IPS DF 19.7 (cell line): ENCODE data around the gene CCNYL1.
"Not testable (repeated sequence)": the region's sequence is repeated elsewhere in the genome, so short reads cannot be mapped to it uniquely, and the experiment has no call there.

Source experiments
- DNase-seq: peaks from one replicate; pipeline ENCODE4 v3.0.0-alpha.2; 2013; ENCODE audit warnings: low read depth, low spot score

CCNYL1 gene

DNA sequence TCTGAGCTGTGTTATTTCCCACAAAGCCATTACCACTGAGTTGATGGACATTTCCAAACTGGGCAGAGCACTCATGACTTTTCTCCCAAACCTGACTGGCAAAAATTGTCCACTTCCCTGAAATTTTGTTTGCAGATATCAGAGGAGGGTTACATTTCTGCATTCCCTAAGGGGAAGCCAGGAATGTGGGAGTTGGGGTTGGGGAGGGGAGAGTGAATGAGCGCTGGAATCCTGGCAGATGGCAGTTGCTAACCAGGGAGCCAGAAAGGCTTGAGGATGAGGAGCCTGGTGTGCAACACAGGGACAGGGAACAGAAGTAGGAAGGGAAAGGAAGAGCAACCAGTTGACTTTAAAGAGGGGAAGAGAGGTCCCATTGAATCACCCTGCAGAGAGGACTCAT lies 14.0 kb upstream of the CCNYL1 start:
- no peak for DNase-seq

DNA sequence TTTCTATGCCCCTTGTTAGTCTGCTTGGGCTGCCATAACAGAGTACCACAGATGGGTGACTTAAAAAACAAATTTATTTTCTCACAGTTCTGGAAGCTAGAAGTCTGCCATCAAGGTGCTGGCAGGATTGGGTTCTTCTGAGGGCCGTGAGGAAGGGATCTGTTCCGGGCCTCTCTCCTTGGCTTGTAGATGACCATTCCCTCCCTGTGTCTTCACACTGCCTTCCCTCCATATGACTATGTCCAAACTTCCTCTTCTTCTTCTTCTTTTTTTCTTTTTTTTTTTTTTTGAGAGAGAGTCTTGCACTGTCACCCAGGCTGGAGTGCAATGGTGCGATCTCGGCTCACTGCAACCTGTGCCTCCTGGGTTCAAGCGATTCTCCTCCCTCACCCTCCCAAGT lies 13.1 kb upstream of the CCNYL1 start:
- no peak for DNase-seq

DNA sequence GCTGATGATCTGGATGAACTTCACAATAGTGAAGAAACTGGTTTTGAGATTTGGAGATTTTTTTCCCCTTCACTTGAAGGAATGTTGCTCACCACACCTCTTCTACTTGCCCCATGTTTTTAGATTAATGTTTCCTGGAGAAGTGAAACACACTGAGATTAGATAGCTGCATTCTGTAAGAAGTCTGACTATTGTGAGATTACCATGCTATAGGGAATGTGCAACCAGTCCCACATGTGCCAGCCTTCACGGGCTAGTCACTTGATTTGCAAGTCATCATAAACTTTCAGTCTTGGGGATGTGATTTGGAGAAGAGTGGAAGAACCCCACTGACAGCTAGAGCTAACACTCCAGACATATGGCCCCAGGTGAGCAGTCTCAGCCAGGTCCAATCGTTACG lies 7.4 kb upstream of the CCNYL1 start:
- DNase-seq, result no peak

DNA sequence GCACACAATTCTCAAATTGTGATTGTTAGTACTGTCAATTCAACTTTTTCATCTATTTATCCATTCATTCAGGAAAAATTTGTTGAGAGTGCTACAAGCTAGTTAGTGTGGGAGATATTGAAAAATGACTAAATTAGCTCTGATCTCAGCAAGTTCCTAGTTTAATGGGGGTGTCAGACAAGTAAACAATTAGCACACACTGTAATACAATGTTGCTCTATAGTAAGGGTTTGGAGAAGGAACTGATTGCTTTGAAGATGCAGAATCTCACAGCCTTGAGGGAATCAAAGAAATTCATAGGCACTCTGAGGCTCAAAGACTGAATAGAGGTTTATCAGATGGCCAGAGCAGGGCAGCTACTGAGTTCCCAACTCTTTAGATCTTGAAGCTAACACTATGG lies 6.8 kb upstream of the CCNYL1 start:
- DNase-seq, result no peak

DNA sequence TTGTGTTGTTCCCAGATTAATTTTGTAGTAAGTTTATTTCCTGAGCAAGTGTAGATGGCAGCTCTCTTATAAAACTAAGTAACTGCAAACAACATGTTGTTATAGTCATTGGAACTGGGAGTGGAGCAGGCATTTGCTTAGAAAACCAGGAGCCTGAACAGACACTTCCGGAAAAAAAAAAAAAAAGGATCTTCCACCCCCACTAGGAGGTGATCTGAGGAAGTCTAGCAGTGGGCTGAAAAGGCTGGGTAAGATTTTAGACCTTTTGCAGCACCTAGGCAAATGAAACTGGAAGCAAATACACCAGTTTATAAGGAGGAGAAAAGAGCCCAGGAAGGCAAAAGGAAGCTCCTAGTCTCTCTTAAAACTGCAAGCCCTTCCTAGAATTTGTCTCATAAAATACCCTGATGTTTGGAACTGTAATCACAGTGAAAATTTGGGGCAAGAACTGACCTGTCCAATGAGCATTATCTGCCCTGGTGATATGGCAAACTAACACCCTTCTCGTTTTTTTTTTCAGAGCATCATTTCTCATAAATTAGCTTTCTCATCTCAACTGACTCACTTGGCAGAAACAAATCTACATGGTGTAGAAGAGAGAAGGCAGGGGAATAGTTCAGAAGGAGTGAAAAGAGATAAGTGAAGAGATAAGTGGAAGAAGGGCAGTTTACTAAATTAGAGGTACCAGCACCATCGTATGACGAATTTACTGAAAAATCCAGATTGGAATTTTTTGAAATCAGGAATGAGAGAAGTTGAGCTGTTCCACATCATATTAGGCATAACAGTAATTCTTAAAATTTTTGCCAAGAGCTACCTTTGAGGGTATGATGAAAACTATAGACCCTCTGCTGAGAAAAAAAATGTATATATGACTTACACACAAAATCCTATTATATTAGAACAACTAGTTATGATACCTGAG lies 4.2 kb upstream of the CCNYL1 start:
- DNase-seq, result no peak

DNA sequence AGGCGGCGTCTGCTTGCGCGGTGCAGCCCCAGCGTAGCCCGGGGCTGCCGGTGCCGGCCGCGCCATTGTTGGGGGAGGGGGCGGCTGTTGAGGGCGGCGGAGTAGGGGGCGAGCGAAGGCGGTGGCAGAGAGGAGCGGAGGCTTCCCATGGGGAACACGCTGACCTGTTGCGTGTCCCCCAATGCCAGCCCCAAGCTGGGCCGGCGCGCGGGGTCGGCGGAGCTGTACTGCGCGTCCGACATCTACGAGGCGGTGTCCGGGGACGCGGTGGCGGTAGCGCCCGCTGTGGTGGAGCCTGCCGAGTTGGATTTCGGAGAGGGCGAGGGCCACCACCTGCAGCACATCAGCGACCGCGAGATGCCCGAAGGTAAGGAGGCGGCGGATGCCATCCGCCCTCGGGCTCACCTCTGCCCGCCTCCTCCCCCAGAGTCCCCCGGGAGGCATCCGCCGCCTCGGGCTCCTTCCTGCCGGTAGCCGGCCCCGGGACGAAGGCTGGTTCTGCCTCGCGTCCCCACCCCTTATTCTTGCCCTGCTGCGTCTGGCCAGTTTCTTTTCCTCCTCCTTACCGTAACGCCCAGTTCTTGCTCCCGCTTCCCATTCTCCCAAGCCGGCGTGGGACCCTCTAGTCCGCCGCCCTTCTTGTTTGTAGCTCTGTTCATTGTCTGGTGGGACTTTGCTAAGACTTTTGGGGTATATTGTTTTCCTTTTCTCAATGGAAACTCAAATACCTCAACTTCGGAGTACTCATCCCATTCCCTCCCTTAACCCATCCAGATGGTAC lies 500 bp downstream of the CCNYL1 start:
- no peak for DNase-seq

DNA sequence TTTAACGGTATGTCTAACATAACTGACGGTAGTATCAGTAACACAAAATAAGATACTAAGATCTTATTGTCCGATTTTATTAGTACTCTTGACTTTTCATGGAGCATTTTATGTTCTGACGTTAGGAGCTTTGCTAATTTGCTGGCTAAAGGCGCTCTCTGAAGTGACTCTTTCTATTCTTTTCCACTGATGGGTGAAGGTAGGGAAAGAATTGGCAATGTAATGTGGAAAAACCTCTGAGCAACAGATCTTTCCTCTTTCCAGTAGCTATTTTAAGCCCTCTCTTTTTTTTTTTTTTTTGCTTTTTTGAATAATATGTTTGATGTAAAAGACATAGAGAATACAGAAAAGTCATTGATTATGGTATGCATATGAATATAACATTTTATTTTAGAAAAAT lies 4.6 kb downstream of the CCNYL1 start:
- DNase-seq, result no peak

DNA sequence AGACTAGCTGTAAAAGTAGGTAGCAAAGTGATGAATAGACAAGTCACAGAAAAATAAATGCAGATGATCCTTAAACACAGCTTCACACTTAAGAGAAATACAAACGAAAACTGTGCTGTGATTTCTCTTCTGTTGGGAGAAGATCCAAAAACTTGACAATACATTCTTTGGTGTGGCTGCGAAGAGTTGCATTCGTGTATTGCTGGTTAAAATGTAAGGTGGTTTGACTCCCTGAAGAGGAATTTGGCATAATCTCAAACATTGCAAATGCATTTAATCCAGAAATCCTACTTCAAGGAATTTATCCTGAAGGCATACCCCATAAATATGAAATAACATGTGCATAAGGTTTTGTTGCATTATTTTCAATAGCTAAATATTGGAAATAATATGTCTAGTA lies 7.1 kb downstream of the CCNYL1 start:
- DNase-seq, result no peak

DNA sequence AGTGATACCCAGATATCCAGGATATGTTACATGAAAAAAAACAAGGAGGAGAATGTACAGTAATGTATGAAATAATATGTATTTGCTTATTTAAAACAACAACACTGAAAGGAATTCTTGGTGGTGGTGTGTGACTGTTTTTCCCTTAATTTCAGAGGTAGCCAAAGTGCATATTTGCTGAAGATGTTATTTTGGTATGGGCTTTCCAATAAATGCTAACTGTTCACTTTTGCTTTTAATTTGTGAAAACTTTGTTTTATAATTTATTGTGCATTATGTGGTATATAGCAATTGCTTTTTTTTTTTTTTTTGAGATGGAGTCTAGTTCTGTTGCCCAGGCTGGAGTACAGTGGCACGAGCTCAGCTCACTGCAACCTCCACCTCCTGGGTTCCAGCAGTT lies 7.6 kb downstream of the CCNYL1 start:
- no peak for DNase-seq

DNA sequence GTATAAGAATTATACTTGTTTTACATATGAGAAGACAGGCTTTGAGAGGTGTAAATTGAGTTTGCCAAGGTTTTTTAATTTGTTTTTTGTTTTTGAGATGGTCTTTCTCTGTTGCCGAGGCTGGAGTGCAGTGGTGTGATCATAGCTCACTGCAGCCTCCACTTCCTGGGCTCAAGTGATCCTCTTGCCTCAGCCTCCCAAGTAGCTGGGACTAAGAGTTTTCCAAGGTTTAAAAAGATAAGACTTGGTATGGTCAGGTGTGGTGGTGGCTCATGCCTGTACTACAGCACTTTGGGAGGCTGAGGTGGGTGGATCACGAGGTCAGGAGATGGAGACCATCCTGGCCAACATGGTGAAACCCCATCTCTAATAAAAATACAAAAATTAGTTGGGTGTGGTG lies 8.2 kb downstream of the CCNYL1 start:
- not testable (repeated sequence) for DNase-seq

DNA sequence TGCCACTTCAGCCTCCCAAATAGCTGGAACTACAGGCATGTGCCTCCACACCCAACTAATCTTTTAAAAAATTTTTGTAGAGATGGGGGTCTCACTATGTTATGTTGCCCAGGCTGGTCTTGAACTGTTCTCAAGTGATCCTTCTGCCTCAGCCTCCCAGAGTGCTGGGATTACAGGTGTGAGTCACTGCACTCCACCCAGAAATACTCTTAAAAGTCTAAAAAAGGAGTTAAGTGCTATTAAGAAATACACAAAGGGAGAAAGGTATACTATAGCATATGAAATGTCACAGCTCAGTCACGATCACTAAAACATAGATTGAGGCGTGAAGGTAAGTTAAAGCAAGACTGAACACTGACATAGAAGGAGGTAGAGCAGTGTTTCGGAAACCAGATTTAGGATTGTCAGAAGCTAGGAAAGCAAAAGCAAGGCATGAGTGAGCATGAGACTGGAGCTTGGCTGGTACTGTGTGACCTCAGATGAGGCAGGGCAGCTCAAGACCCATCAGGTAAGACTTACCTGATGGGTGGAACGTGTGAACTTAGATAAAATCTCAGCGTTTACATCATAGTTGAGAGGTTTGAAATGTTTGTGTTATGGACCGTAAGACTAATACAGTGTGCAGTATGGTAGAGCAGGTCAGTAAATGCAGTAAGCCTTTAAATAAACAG lies 9.2 kb downstream of the CCNYL1 start:
- DNase-seq, result no peak

DNA sequence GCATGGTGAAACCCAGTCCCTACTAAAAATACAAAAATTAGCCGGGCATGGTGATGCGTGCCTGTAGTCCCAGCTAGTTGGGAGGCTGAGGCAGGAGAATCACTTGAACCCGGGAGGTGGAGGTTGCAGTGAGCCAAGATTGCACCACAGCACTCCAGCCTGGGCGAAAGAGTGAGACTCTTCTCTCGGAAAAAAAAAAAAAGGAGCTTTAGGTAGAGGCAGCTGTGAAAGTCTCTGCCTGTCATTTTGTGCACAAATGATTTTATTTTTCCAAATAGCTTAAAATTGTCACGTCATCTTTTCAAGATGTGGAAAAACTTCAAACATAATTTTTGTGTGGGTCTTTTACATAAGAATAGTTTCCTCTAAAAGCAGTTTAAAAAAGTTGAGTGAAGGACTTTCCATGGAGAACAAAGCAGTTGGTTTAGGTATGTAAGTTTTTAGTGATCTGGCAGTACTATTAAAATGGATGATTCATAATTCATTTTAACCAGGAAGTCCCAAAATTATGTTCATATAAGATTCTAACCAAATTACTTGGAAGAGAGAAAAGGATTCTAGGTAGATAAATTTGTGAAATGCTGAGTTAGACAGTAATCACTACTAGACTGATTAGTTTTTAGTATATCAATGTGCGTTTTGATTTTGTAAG lies 11.5 kb downstream of the CCNYL1 start:
- no peak for DNase-seq

DNA sequence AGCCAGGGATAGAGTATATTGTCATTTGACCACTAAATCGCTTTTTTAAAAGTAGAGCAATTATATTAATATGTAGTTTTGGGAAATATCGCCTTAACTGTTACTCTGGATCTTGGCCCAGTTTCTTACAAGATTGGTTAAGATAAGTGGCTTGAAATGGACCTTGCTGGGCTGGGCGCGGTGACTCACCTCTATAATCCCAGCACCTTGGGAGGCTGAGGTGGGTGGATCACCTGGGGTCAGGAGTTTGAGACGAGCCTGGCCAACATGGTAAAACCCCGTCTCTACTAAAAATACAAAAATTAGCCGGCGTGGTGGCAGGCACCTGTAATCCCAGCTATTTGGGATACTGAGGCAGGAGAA lies 12.0 kb downstream of the CCNYL1 start:
- not testable (repeated sequence) for DNase-seq

DNA sequence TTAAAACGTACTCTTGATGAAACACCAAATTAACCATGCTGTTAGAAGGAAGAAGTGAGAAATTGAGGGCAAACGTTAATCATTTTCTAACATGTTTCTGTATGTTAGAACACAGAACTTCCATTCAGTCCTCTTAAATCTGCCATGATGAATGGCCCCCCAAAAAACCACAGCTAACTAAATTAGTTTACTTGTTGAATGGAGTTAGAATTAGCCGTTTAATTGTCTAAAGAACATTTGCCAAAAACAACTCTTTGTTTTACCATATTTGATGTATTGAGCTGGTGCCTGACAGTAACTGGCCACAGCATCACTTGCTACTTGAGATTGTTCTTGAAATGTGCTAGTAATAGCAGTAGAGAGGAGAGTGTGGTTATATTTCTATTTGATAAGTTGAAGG lies 12.7 kb downstream of the CCNYL1 start:
- no peak for DNase-seq

DNA sequence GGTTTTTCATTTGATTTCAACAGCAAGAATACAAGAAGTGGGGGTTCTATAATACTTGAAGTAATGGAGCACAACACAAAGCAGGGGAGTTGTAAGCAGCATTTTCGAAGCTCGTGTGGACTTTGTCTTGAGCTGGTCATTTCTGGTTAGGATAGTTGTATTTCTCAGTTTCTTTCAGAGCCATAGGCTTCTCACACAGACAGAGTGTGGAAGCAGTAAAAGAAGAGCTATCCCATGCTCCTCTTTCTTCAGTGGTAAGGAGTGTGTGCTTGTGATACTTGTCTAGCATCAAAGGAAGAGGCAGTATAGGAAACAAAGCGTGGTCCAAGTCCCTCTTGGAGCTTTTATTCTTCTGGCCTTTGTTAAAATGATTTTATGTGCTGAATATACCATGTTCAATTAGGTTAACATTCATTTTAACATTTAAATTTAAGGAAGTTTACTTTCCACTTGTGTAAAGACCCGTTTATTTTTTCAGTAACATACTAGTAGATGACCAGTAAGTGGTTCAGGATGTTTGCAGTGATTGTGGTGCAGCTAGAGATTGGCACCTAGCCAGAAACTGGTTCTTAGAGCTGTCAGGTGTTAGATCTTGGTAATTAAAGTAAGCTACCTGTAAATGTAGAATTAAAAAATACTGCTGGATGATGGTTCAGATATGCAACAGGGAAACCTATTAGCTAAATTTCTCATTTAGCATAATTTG lies 14.6 kb downstream of the CCNYL1 start:
- no peak for DNase-seq

DNA sequence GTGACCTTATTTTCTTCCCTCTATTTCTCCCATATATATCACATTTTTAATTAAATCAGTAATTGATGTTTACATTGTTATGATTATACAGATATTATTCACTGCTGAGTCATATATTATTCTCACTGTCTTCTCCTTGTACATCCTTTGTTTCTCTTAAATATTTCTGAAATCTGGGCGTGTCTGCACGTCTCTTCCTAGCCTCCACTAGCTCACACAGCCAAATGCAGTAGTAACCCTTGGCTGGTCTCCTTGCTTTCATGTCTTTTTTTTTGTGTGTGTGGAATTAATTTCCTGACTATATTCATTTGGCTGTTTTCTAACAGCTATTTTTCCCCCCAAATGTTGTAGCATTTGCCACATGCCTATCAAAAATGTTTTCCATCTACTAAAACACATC lies 15.8 kb downstream of the CCNYL1 start:
- no peak for DNase-seq

DNA sequence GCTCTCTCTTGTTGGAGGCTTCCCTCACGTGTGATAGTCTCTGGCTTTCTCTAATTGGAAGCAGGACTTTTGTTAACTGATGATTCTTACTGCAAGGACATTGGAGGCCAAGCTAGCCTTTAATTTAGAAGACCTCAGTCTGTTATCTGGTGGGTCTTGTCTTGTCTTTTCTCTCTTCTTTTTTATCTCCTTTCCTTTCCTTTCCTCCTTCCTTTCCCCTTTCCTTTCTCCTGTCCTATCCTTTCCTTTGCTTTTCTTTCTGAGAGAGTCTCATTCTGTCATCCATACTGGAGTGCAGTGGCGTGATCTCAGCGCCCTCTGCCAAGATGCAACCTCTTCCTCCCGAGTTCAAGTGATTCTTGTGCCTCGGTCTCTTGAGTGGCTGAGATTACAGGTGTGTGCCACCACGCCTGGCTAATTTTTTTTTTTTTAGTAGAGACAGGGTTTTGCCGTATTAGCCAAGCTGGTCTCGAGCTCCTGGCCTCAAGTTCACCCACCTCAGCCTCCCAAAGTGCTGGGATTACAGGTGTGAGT lies 18.1 kb downstream of the CCNYL1 start:
- DNase-seq, result no peak

DNA sequence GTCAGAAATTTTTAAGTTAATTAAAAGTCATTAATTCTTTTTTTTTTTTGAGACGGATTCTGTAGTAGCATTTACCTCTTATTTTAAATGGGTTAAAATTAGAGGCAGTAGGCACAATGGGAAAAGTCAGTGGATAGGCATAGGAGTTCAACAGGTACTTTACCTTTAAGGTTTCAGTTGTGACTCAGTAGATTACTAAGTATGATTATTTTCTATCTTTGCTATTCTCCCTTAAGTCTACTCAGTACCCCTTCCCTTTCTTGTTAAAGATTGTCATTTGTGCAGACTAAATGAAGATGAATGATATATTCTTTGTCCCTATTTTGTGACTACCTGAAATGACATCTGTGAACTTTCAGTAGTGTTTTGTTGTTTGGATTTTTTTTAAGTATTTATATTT lies 19.7 kb downstream of the CCNYL1 start:
- DNase-seq, result no peak

DNA sequence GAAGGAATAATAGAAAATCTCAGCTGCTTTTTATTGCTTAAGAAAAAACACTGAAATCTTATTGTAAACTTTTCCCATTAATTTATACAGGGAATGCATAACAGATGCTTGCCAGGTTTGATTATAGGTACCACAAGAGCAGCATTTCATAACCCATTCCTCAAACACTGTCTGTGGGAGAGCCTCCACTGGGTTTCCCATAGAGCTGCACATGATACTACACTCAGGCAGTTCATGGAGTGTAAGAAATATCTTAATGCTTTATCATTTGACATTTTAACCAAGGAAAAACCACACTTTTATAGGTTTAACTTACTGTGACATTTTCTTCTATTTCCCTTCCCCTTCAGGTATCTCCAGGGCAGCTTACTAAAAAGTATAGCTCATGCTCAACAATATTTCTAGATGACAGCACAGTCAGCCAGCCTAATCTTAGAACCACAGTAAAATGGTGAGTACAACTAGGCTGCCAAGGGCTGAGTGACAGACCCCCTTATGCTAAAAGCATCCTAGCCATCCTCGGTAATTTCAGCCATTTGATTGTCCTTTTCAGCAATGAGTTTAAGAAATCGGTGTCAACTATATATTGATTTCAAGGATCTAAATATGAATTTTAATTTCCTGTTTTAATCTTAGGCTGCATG lies 22.3 kb downstream of the CCNYL1 start:
- DNase-seq, result no peak

DNA sequence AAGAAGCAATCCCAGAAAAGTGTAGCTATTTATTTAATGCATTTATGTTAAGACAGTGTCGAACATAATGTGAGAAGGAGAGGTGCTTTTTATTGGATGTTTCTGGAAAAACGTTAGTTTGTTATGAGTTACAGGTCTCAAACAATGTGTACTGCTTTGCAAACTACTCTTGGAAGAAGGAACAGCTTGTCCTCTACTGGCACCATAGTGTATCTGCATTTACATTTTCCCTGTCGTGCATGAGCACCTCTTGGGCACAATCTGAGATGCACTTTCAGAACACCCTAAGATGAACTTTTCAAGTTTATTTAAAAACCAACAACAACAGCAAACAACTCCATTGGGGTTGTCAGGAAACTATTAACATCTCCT lies 22.8 kb downstream of the CCNYL1 start:
- no peak for DNase-seq
